NCI-H2196 (cell line): ENCODE measurements around the gene PAX7.
"Not testable (repeated sequence)": the region's sequence is repeated elsewhere in the genome, so short reads cannot be mapped to it uniquely, and the experiment has no call there.

ENCODE experiments used
- DNase-seq: peaks from one replicate; lab custom pipeline; 2025; ENCODE audit not compliant: unreplicated experiment; lab: John Stamatoyannopoulos, UW

PAX7 gene

GRCh38 chr1:18725231-18725895, 94.7 kb downstream of the PAX7 start:
- no peak for DNase-seq

DNA sequence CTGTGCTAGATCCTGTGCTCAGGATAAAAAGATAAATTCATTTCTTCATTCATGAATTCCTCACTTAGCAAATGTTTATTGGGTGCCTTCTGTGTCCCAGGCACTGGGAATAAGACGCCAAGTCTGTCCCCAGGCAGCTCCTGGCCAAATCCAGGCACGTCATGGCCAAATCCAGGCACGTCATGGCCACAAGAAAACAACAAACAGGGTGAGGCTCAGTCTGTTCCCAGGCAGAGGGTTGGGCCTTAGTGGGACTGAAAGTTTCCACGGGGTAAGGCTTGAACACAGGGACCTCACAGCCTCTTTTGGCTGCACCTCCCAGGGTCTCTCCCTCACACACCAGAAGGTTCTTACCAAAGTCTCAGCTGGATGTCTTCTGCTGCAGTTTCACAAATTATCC, 95.7 kb downstream of the PAX7 start:
- DNase-seq, result no peak

DNA sequence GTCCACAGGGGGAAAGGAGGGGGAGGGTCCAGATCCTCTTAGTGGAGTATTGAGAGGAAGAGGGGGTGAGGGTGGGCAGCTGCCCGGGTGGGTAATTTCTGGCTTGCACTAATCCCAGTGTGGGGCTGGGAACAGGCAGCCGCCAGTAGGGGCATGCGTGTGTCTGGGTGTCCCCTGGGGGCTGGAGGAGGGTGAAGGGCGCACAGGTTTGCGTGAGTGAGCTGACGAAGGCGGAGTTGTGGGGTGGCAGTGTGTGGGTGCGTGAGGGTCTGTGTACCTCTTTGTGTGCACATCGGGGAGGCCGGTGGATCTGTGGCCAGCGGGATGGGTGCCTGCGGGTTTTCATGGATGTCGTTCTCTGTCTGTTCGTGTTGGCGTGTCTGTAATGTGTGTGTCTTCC, 97.3 kb downstream of the PAX7 start:
- no peak for DNase-seq

GRCh38 chr1:18730321-18730720, 99.7 kb downstream of the PAX7 start:
- DNase-seq, result no peak

GRCh38 chr1:18731148-18731547, 100.5 kb downstream of the PAX7 start:
- no peak for DNase-seq

- no peak for DNase-seq
Measured at GRCh38 chr1:18731591-18732235, 101.1 kb downstream of the PAX7 start.

DNA sequence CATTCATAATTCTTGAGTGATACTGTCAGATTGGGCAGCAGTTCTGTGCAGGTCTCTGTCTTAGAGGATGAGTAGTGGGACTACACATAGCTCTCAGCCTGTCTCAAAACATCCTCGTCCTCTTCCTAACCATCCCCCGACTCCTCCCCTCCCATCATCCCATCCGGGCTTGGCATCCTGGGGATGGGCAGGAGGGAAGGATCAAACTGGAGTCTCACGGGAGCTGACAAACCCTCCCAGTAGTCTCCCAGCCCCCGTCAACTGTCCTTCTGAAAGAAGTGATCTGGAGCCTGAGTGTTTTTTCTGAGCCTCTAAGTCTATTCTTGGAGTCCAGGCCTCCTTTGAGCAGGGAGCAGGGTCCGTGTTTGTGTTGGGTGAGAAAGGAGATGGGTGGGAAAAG, 102.0 kb downstream of the PAX7 start:
- DNase-seq, result no peak

GRCh38 chr1:18734001-18734400, 103.4 kb downstream of the PAX7 start:
- no peak for DNase-seq

DNA sequence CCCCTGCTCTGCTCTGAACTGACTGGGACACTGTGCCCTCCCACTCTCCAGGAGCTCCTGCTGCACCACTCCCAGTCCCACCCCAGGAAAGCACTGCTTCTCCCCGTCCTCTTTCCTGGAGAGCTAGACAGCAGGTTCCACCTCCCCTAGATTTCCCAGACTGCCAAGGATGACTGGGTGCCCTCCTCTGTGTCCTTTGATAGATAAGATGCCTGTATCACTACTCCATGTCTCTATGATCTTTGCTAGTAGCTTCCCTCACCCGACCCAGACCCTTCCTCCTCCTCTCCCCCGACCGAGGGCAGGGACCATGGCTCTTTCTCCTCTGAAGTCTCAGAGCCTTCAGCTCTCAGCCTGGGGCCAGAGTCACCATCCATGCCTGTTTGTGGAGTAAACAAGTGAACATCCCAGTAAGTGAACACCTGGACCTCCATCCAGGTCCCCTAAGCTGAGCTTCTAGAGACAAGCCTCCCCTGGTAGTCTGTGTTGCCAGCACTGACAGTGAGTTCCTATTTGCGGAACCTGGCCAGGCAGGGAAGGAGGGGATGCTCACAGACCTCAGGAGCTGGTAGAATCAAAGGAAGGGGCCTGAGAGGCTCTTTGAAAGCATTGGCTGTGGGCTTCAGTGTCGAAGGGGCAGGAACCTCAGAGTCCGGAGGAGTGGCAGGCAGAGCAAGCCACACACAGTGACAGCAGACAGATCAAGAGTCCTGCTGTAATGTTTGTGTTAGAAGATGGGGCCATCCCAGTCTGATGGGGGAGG, 104.0 kb downstream of the PAX7 start:
- no peak for DNase-seq

DNA sequence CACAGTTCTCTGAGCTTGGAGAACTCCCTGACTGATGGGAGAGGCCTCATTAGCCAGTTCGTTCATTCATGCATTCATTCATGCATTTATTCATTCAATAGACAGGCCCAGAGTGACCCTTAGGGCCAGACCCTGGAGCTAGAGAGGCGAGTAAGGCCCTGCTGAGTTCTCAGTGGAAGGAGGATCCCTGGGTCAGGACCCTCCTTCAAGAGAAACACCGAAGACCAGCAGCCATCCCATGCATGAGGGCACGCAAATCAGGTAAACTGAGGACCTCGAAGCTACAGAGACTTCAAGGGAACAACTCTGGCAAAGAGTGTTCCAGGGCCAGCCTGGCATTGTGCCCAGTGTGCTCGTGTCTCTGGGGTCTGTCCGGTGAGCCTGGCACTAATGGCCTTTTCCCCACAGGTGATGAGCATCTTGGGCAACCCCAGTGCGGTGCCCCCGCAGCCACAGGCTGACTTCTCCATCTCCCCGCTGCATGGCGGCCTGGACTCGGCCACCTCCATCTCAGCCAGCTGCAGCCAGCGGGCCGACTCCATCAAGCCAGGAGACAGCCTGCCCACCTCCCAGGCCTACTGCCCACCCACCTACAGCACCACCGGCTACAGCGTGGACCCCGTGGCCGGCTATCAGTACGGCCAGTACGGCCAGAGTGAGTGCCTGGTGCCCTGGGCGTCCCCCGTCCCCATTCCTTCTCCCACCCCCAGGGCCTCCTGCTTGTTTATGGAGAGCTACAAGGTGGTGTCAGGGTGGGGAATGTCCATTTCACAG, 104.8 kb downstream of the PAX7 start:
- no peak for DNase-seq

- no peak for DNase-seq
Measured at GRCh38 chr1:18736958-18737357, 106.3 kb downstream of the PAX7 start.

DNA sequence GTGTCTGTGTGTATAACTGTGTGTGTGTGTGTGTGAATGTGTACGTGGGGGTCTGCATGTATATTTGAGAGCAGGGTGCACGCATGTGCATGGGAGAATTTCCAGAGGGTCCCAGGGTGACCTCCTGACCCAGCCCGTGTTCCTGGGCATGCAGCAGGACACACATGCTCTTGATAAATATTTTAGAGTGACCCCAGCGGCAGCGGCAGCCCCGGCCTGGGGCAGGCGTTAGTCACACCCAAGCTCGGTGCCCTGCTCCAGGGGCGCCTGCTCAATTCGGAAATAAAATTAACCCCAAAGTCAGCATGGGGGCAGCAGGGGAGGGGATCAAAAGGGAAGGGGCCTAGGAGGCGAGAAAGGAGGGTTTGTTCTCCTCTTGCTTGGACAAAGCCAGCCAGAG, 107.5 kb downstream of the PAX7 start:
- DNase-seq, result no peak

DNA sequence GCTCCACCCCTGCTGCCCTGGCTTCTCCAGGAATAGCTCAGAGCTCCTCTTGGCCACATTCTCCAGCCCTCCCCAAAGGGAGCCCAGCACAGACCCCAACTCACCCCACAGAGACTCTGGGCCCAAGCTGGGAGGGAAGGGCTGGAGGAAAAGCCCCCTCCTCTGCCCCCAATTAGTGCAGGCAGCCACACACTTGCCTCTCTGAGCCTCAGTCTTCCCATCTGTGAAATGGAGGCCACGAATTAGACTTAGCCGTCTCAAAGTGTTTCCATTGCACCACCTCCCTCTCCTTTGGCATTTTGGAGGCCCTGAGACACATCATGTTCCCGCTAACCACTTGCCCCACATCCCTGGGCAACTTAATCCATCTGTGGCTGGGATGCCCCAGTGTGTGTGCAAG, 108.0 kb downstream of the PAX7 start:
- DNase-seq, result no peak

DNA sequence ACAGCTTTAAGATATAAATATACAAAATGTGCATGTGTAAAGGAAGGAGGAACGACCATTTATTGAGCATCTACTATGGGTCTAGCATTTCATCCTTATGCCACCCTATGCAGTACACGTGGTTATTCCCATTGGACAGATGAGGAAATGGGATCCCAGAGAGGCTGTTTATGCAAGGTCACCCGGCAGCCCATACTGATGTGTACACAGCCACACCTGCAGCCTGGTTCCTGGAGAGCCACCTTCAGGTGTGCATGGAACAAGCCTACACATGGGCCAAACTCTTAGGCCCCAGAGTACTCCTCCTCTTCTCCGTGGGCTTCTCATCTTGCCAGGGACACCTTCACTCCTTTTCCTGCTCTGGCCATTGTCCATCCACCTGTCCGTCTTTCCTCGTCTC, 108.8 kb downstream of the PAX7 start:
- no peak for DNase-seq

GRCh38 chr1:18739897-18740296, 109.3 kb downstream of the PAX7 start:
- no peak for DNase-seq

- no peak for DNase-seq
Measured at GRCh38 chr1:18740617-18741016, 110.0 kb downstream of the PAX7 start.

- no peak for DNase-seq
Measured at GRCh38 chr1:18743233-18743632, 112.6 kb downstream of the PAX7 start.

DNA sequence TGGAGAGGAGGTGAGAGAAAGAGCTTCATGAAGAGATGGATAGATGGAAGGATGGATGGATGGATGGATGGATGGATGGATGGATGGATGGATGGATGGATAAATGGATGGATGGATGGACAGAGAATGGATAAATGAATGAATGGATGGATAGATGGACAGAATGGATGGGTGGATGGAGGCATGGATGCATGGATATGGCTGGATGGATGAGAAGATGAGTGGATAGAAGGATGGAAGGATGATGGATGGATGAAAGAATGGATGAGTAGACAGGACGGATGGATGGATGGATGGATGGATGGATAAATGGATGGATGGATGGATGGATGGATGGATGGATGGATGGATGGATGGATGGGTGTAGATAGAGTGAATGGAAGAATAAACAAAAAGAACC, 113.7 kb downstream of the PAX7 start:
- DNase-seq, result not testable (repeated sequence)

- DNase-seq, result no peak
Measured at GRCh38 chr1:18746981-18747380, 116.3 kb downstream of the PAX7 start.

GRCh38 chr1:18747671-18748070, 117.0 kb downstream of the PAX7 start:
- no peak for DNase-seq

DNA sequence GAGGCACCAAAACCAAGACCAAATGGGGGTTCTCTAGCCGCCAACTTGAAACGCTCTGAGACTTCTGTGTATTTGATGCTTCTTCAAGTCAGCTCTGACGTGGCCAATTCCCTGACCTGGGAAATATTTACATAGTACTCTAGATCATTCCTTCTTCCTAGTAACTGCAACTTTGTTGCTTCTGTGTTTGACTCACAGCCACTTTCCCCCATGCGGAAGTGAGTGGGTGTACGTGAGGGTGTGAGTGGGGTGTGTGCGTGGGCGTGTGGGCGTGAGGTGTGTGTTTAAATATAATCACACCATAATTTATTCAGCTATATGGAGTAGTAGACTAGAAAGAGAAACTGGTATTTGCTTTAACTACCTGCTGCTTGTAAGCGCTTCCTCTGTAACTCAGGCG, 117.8 kb downstream of the PAX7 start:
- no peak for DNase-seq

GRCh38 chr1:18749569-18749968, 118.9 kb downstream of the PAX7 start:
- DNase-seq, result no peak
